GM12801 (cell line): ENCODE results near the gene MRI1.

Experiments
- CTCF ChIP-seq: IDR thresholded peaks from one replicate; pipeline ENCODE4 v1.5.1; 2011; ENCODE audit warnings: control low read depth; ENCODE audit not compliant: insufficient read length; ENCODE audit errors: extremely low read depth

MRI1 gene

DNA sequence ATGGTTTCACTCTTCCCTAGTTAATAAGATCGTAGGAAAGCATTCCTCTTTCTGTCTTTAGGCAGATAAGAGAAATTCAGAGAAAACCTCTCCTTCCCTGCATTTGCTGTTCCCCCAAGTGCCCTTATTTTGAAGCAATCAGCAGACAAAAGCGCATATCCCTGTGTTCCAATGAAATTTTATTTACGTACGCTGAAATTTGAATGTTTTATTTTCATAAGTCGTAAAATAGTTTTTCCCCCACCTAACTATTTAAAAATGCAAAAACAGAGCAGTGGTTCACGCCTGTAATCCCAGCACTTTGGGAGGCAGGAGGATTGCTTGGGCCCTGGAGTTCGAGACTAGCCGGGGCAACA, 17.2 kb upstream of the MRI1 start:
- no peak for TF ChIP-seq CTCF

DNA sequence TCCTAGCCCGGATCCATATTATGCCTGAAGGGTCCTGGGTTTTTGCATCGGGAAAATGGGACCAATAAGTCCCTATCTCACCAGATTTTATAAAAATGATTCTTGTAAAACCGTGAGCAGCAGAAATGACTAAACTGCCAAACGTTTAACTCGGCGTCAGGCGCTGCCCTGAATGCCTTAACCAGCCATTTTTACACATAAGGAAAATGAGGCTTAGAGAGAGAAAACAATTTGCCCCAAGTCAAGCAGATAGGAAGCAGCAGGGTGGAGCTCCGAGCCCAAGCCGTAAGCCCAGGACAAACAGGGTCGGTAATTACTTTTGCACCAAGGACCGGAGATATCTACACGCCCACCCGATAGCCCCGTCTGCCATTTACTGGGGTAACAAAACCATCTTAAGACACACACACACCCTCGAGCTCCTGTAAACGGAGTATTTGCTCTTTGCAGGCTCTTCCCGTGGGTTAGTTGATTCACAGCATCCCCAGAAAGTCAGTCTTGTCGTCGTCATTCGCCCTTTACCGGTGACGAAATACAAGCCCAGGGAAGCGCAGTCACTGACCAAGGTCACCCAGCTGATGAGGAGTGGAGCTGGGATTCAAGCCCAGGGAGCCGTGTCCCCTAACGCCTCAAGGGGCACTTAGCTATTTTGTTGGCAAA, 16.0 kb upstream of the MRI1 start:
- no peak for TF ChIP-seq CTCF

GRCh38 chr19:13751436-13751835, 12.9 kb upstream of the MRI1 start:
- TF ChIP-seq CTCF: no peak

DNA sequence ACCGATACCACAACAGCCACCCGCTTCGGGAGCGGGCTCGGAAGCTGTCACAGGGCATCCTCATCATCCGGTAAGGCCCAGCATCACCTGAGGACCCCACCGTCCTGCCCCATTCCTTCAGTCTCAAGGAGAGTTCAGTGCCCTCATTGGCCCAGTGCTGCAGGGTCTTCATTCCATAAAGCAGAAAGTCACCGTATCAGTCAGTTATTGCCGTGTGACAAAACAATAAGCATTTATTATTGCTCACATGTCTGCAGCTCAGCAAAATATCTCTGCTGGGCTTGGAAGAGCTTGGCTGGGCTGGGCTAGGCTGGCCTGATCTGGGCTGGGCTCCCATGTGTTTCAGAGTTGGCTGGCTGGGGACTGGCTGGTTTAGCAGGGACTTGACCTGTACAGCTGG, 8.1 kb upstream of the MRI1 start:
- TF ChIP-seq CTCF: no peak

DNA sequence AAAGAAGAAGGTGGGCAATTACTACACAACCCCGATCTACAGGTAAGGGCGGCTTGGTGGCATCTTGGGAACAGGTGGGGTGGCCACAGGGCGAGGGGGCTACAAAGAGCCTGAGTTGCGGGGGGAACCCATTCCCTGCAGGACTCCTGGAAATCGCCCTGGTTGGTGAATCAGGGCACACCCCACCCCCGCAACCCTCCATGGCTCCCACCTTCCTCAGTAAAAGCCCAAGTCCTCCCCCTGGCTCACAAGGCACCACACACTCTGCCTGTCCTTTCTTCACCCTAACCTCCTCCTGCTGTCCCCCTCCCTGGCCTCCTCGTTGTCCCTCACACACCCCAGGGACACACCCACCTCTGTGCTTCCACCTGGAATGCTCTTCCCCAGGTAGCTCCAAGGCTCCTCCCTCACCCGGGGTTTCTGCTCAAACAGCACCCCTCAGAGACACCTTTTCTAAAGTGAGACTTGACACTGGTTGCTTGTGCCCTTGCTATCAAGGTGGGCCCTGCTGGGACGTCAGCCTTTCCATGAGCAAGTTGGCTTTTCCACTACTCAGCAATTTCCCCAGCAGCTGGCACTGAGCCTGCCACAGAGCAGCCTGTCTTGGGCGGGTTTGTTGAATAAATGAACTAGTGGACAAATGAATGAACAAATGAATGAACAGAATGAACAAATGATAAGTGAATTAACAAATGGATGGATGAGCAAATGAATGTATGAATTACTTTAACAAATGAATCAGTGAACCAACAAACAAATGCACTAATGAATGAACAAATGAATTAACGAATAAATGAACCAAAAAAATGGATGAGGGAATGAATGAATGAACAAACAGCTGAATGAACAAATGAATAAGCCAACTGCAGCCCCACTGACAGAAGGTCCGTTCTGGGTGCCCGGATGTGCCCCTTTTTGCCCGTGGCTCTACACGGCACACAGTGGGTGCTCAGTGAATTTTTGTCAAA, 6.2 kb upstream of the MRI1 start:
- no peak for TF ChIP-seq CTCF

DNA sequence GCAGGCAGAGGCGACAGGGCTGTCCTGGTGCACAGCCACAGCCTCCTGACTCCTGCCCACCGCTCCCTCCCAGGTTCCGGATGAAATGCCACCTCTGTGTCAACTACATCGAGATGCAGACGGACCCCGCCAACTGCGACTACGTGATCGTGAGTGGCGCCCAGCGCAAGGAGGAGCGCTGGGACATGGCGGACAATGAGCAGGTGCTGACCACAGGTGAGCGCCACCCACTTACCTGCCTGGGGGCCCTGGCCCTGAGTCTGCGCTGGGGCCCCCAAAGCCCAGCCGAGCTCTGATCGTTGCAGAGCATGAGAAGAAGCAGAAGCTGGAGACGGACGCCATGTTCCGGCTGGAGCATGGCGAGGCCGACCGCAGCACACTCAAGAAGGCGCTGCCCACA, 5.5 kb upstream of the MRI1 start:
- TF ChIP-seq CTCF: no peak

- no peak for TF ChIP-seq CTCF
These were observed 2.9 kb upstream of the MRI1 start for GRCh38 chr19:13761423-13761822.
